Measurements from ENCODE around the gene RAB38.

The RAB38 gene

GRCh38 chr11:88103337-88104206, 71.7 kb downstream of the RAB38 start:
- peak in 1 of 2 donors; percentile 16 for DNase-seq (ENCODE audit: low read depth in 2 of 2)

- DNase-seq (ENCODE audit: low read depth in 2 of 2) = no peak
Measured at GRCh38 chr11:88102598-88102934, 72.7 kb downstream of the RAB38 start.

GRCh38 chr11:88101881-88102597, 73.2 kb downstream of the RAB38 start:
- no peak for DNase-seq (ENCODE audit: low read depth in 2 of 2)

GRCh38 chr11:88100151-88100550, 75.1 kb downstream of the RAB38 start:
- DNase-seq (ENCODE audit: low read depth in 2 of 2) = no peak

- no peak for DNase-seq (ENCODE audit: low read depth in 2 of 2)
Measured at GRCh38 chr11:88098289-88098688, 77.0 kb downstream of the RAB38 start.

GRCh38 chr11:88089134-88089533, 86.1 kb downstream of the RAB38 start:
- DNase-seq (ENCODE audit: low read depth in 2 of 2) = no peak

GRCh38 chr11:88087337-88087736, 87.9 kb downstream of the RAB38 start:
- DNase-seq (ENCODE audit: low read depth in 2 of 2) = no peak

GRCh38 chr11:88086297-88086696, 88.9 kb downstream of the RAB38 start:
- DNase-seq (ENCODE audit: low read depth in 2 of 2) = no peak

- no peak for DNase-seq (ENCODE audit: low read depth in 2 of 2)
Measured at GRCh38 chr11:88070437-88070836, 104.8 kb downstream of the RAB38 start.

- no peak for DNase-seq (ENCODE audit: low read depth in 2 of 2)
Measured at GRCh38 chr11:88068848-88069554, 106.2 kb downstream of the RAB38 start.

GRCh38 chr11:88066090-88066489, 109.2 kb downstream of the RAB38 start:
- DNase-seq (ENCODE audit: low read depth in 2 of 2) = no peak

- no peak for DNase-seq (ENCODE audit: low read depth in 2 of 2)
Measured at GRCh38 chr11:88064097-88064705, 111.0 kb downstream of the RAB38 start.
